CD4-positive, alpha-beta T cell treated with Interleukin-12 subunit alpha and Interleukin-12 subunit beta, for 1 hour (primary cell): ENCODE data around the gene GCSH.
"Not testable (repeated sequence)": the region's sequence is repeated elsewhere in the genome, so short reads cannot be mapped to it uniquely, and the experiment has no call there.

Experiments
- DNase-seq: peaks from one replicate; pipeline ENCODE4 v3.0.0-alpha.2; 2020

Gene GCSH

GRCh38 chr16:81095953-81096714 is at the start of gene GCSH:
Gene GCSH, minus strand, starts transcription at chr16:81096395. Its CDS starts 117 bp downstream, at chr16:81096278.
- DNase-seq = peak; percentile 99

- no peak for DNase-seq
Observed at GRCh38 chr16:81143921-81144471, 47.8 kb upstream of the GCSH start.

GRCh38 chr16:81142864-81143263 is 46.7 kb upstream of the GCSH start:
- DNase-seq = no peak

GRCh38 chr16:81140930-81141780 is 45.0 kb upstream of the GCSH start:
- no peak for DNase-seq

- DNase-seq = no peak
Observed at GRCh38 chr16:81138831-81139557, 42.8 kb upstream of the GCSH start.

GRCh38 chr16:81137754-81138153 is 41.6 kb upstream of the GCSH start:
- no peak for DNase-seq

- no peak for DNase-seq
Observed at GRCh38 chr16:81136390-81137335, 40.5 kb upstream of the GCSH start.

GRCh38 chr16:81130126-81130525 is 33.9 kb upstream of the GCSH start:
- no peak for DNase-seq

- DNase-seq = no peak
Observed at GRCh38 chr16:81128726-81129524, 32.7 kb upstream of the GCSH start.

- no peak for DNase-seq
Observed at GRCh38 chr16:81127051-81127450, 30.9 kb upstream of the GCSH start.

GRCh38 chr16:81123092-81123852 is 27.1 kb upstream of the GCSH start:
- DNase-seq = no peak

GRCh38 chr16:81121474-81121990 is 25.3 kb upstream of the GCSH start:
- DNase-seq = no peak

GRCh38 chr16:81117436-81117835 is 21.2 kb upstream of the GCSH start:
- DNase-seq = no peak

GRCh38 chr16:81116285-81116684 is 20.1 kb upstream of the GCSH start:
- no peak for DNase-seq

- DNase-seq = no peak
Observed at GRCh38 chr16:81112453-81112852, 16.3 kb upstream of the GCSH start.

GRCh38 chr16:81109274-81109673 is 13.1 kb upstream of the GCSH start:
- not testable (repeated sequence) for DNase-seq

- DNase-seq = no peak
Observed at GRCh38 chr16:81107511-81107910, 11.3 kb upstream of the GCSH start.

GRCh38 chr16:81106826-81107503 is 10.8 kb upstream of the GCSH start:
- no peak for DNase-seq

- DNase-seq = no peak
Observed at GRCh38 chr16:81105946-81106345, 9.8 kb upstream of the GCSH start.
